GM23338 (cell line): Measurements from ENCODE around the gene NXN.

ENCODE experiments used
- EZH2 ChIP-seq: fragments of 200-600 bp; sonication (generic); IDR thresholded peaks from one replicate; pipeline ENCODE4 v1.8.0; 2017; ENCODE audit warnings: antibody characterized with exemption, mild to moderate bottlenecking, low read depth; ENCODE audit not compliant: unreplicated experiment
- POLR2AphosphoS5 ChIP-seq: IDR thresholded peaks from 2 replicates; pipeline ENCODE4 v1.6.1; 2016; ENCODE audit warnings: antibody characterized with exemption, low read depth
- TF ChIP-seq, protein P1 (sequence below), 2 experiments: fragments of 200-600 bp in 1 of 2; sonication (generic) in 1 of 2; conservative IDR thresholded peaks; 2 replicates each; pipeline versions ENCODE4 v1.5.1 to v1.6.1; 2016 to 2017; ENCODE audit warnings: antibody characterized with exemption in 2 of 2, low read depth in 2 of 2, mild to moderate bottlenecking in 2 of 2, moderate library complexity in 1 of 2
- TF ChIP-seq, protein P2 (sequence below): IDR thresholded peaks from one replicate; pipeline ENCODE4 v1.6.1; 2018; ENCODE audit warnings: antibody characterized with exemption; ENCODE audit not compliant: unreplicated experiment

DNA sequence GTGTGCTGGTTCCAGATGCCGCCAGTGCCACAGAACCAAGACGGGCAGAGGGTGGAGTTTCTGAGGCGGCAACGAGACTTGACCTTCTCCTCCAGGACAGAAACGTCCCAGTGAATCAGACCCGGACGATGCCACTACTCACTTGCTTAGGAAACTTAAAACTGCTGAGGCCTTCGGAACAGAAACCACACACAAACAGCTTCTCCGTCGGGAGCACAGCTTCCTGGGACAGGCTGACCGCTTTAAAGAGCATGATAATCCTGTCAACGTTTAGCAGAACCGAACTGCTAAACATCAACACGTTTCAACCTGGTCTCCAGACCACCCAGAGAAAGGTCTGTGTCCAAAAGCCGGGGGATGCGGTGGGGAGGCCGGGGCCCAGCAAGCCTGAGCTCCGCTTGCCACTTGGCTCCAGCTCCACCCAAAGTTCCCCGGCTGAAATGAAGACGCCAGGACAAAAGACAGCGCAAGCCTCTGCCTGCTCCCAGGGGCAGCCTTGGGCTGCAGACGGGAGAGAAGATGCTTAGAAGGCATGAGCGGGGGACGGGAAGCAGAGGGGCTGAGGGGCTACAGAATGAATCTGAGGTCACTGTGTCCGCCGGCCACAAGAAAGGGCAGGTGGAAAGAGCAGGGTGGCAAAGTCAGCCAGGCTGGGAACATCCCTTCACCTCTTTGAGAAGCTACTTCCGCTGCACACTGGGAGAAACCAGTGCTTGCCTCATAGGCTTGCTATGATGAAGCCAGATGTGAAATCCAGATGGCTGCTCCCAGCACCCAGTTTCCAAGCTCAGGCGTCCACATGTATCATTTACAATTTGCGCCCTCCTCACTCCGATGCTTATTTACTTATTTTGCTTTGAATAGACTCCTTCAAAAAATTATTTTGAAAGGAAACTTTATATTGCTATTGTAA lies 128.5 kb downstream of the NXN start:
- TF ChIP-seq, protein P1, sequence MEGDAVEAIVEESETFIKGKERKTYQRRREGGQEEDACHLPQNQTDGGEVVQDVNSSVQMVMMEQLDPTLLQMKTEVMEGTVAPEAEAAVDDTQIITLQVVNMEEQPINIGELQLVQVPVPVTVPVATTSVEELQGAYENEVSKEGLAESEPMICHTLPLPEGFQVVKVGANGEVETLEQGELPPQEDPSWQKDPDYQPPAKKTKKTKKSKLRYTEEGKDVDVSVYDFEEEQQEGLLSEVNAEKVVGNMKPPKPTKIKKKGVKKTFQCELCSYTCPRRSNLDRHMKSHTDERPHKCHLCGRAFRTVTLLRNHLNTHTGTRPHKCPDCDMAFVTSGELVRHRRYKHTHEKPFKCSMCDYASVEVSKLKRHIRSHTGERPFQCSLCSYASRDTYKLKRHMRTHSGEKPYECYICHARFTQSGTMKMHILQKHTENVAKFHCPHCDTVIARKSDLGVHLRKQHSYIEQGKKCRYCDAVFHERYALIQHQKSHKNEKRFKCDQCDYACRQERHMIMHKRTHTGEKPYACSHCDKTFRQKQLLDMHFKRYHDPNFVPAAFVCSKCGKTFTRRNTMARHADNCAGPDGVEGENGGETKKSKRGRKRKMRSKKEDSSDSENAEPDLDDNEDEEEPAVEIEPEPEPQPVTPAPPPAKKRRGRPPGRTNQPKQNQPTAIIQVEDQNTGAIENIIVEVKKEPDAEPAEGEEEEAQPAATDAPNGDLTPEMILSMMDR (conservative IDR thresholded peaks at IDR 0.05; ENCODE audit: low read depth in 2 of 2) = no peak
- TF ChIP-seq POLR2AphosphoS5 (no peak), EZH2 (no peak)
- TF ChIP-seq, protein P2, sequence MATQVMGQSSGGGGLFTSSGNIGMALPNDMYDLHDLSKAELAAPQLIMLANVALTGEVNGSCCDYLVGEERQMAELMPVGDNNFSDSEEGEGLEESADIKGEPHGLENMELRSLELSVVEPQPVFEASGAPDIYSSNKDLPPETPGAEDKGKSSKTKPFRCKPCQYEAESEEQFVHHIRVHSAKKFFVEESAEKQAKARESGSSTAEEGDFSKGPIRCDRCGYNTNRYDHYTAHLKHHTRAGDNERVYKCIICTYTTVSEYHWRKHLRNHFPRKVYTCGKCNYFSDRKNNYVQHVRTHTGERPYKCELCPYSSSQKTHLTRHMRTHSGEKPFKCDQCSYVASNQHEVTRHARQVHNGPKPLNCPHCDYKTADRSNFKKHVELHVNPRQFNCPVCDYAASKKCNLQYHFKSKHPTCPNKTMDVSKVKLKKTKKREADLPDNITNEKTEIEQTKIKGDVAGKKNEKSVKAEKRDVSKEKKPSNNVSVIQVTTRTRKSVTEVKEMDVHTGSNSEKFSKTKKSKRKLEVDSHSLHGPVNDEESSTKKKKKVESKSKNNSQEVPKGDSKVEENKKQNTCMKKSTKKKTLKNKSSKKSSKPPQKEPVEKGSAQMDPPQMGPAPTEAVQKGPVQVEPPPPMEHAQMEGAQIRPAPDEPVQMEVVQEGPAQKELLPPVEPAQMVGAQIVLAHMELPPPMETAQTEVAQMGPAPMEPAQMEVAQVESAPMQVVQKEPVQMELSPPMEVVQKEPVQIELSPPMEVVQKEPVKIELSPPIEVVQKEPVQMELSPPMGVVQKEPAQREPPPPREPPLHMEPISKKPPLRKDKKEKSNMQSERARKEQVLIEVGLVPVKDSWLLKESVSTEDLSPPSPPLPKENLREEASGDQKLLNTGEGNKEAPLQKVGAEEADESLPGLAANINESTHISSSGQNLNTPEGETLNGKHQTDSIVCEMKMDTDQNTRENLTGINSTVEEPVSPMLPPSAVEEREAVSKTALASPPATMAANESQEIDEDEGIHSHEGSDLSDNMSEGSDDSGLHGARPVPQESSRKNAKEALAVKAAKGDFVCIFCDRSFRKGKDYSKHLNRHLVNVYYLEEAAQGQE = no peak
